ENCODE data around the gene TCERG1L. TPM values are rescaled to one million over a fixed set of nuclear protein-coding genes. Genes with fewer than 3 reads are reported as not detected.

The TCERG1L gene
- total RNA-seq, 2 experiments from 2014 or later: 0.06 TPM; not detected in 1

DNA sequence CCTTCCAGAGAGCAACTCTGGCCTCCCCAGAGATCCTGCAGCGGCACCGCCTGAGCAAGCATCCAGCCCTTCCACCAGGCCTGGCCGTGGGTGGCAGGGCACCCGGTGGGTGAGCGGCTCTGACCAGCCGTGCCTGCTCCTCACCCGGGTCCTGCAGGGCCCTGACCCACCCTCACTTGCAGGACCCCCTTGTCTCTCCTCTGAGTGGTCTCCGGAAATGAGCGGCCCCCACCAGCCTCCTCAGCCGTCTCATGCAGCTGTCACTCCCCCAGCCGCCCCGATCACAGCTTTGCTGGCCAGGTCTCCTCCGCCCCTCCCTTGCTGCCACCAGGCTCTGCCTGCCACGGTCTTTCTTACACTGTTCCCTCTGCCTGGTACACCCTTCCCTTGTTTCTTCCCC, 218.2 kb downstream of the TCERG1L start:
- Histone ChIP-seq H3K36me3 (ENCODE audit: insufficient read depth, low read length) (no peaks in the 10 kb centered on the region), H3K4me3 (ENCODE audit: low read length) (no peak overlapping the region), H3K4me1 (ENCODE audit: insufficient read depth, low read length) (peaks cover 2% of the 10 kb centered on the region), H3K9me3 (ENCODE audit: control insufficient read depth in 1 of 2, insufficient read depth in 1 of 2, low read length in 2 of 2) (peaks cover 0 to 24% of the 10 kb centered on the region in 2 experiments), H3K27me3 (ENCODE audit: control insufficient read depth in 1 of 2, insufficient read depth in 2 of 2, low read length in 2 of 2) (no peaks in the 10 kb centered on the region), H3K27ac (ENCODE audit: low read depth in 1 of 2, low read length in 2 of 2) (no peak overlapping the region)
- Mint-ChIP-seq H3K27ac (no peak overlapping the region), H3K4me3 (no peak overlapping the region), H3K4me1 (ENCODE audit: low read depth) (peaks cover 5% of the 10 kb centered on the region), H3K36me3 (ENCODE audit: low read depth) (no peaks in the 10 kb centered on the region), H3K9me3 (no peaks in the 10 kb centered on the region), H3K27me3 (no peaks in the 10 kb centered on the region)
- ChIA-PET CTCF (no interaction called here), POLR2A (no interaction called here)
- ATAC-seq (ENCODE audit: poor library complexity) (no peak), DNase-seq (no peak)
- TF ChIP-seq CTCF (IDR thresholded peaks at IDR 0.05): no peak
- intact Hi-C loops (cut with DNase I, micrococcal nuclease): no loop called here

DNA sequence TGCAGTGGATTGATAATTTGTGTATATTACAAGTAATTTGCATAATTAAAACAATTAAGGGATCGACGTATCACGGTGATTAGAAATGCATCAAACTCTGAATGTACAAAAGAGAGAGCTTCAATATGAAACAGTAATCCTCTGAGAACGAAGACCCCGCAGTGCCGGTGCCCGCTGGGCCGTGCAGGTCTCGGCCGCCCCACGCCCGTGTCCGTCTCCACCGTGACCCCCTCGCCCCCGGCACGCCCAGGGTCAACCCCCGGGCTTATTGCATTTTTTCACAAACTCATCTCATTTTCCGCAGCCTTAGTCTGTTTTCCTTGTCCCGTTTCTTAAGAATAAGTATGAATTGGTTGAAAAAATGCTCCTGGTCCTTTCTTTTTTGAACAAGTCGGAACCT, 218.6 kb downstream of the TCERG1L start:
- DNase-seq (no peak), ATAC-seq (ENCODE audit: poor library complexity) (no peak)
- H3K9me3 ChIP-seq (ENCODE audit: control insufficient read depth in 1 of 2, insufficient read depth in 1 of 2, low read length in 2 of 2): peaks cover 0 to 28% of the 10 kb centered on the region in 2 experiments
- ChIA-PET POLR2A (no interaction called here), CTCF (no interaction called here)
- no peak overlapping the region for H3K4me3 ChIP-seq (ENCODE audit: low read length)
- TF ChIP-seq CTCF (IDR thresholded peaks at IDR 0.05): no peak
- H3K27me3 ChIP-seq (ENCODE audit: control insufficient read depth in 1 of 2, insufficient read depth in 2 of 2, low read length in 2 of 2): no peaks in the 10 kb centered on the region
- no peak overlapping the region for H3K27ac Mint-ChIP-seq
- H3K4me1 Mint-ChIP-seq (ENCODE audit: low read depth): peaks cover 5% of the 10 kb centered on the region
- H3K4me3 Mint-ChIP-seq: no peak overlapping the region
- H3K27me3 Mint-ChIP-seq: no peaks in the 10 kb centered on the region
- H3K4me1 ChIP-seq (ENCODE audit: insufficient read depth, low read length): peaks cover 2% of the 10 kb centered on the region
- H3K36me3 ChIP-seq (ENCODE audit: insufficient read depth, low read length): no peaks in the 10 kb centered on the region
- intact Hi-C loops (cut with DNase I, micrococcal nuclease): no loop called here
- no peaks in the 10 kb centered on the region for H3K9me3 Mint-ChIP-seq
- no peaks in the 10 kb centered on the region for H3K36me3 Mint-ChIP-seq (ENCODE audit: low read depth)
- no peak overlapping the region for H3K27ac ChIP-seq (ENCODE audit: low read depth in 1 of 2, low read length in 2 of 2)

GRCh38 chr10:131092386-131092785, 219.1 kb downstream of the TCERG1L start:
- Mint-ChIP-seq H3K9me3 (no peaks in the 10 kb centered on the region), H3K4me1 (ENCODE audit: low read depth) (peaks cover 5% of the 10 kb centered on the region), H3K36me3 (ENCODE audit: low read depth) (no peaks in the 10 kb centered on the region), H3K4me3 (no peak overlapping the region), H3K27me3 (no peaks in the 10 kb centered on the region), H3K27ac (no peak overlapping the region)
- CTCF ChIA-PET: no interaction called here
- Histone ChIP-seq H3K4me3 (ENCODE audit: low read length) (no peak overlapping the region), H3K27ac (ENCODE audit: low read depth in 1 of 2, low read length in 2 of 2) (no peak overlapping the region), H3K36me3 (ENCODE audit: insufficient read depth, low read length) (no peaks in the 10 kb centered on the region), H3K9me3 (ENCODE audit: control insufficient read depth in 1 of 2, insufficient read depth in 1 of 2, low read length in 2 of 2) (peaks cover 0 to 33% of the 10 kb centered on the region in 2 experiments), H3K4me1 (ENCODE audit: insufficient read depth, low read length) (peaks cover 2% of the 10 kb centered on the region), H3K27me3 (ENCODE audit: control insufficient read depth in 1 of 2, insufficient read depth in 2 of 2, low read length in 2 of 2) (no peaks in the 10 kb centered on the region)
- no peak for TF ChIP-seq CTCF (IDR thresholded peaks at IDR 0.05)
- POLR2A ChIA-PET: no interaction called here
- intact Hi-C loops (cut with DNase I, micrococcal nuclease): no loop called here
- DNase-seq: no peak
- no peak for ATAC-seq (ENCODE audit: poor library complexity)

All from CD4-positive, alpha-beta T cell (primary cell).